ES-I3 (cell line): ENCODE results near the gene NRTN.

ENCODE experiments used
- H3K36me3 ChIP-seq: 2 replicates; pipeline ENCODE4 v1.6.1; 2013; ENCODE audit warnings: mild to moderate bottlenecking, low read length, control low read depth, moderate library complexity; ENCODE audit not compliant: insufficient read depth
- H3K4me1 ChIP-seq: 2 replicates; pipeline ENCODE4 v1.6.1; 2013; ENCODE audit warnings: mild to moderate bottlenecking, control low read depth, low read length; ENCODE audit not compliant: insufficient read depth
- H3K9ac ChIP-seq: 2 replicates; pipeline ENCODE4 v1.6.1; 2013; ENCODE audit warnings: low read depth, mild to moderate bottlenecking, low read length, moderate library complexity
- H3K9me3 ChIP-seq: 2 replicates; pipeline ENCODE4 v1.6.1; 2013; ENCODE audit warnings: mild to moderate bottlenecking, low read length, moderate library complexity; ENCODE audit not compliant: control insufficient read depth, insufficient read depth

NRTN gene

DNA sequence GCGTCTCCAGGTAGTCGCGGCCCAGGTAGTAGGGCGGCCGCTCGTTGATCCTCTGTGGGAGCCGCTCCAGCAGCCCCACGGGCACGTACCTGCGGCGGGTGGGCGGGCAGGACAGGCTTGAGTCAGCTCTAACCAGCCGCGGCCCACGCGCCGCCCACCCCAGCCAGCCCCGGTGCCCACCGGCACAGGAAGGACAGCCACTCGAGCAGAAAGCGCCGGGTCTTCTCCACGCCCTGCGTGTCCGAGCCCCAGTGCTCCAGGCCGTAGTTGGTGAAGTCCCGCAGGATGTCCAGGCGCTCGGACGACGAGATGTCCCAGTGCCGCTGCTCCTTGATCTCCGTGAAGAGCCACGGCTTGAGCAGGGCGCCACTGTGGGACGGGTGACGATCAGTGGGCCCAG lies 19.4 kb upstream of the NRTN start:
- Histone ChIP-seq H3K4me1 (no peaks in the 10 kb centered on the region), H3K9ac (no peak overlapping the region), H3K9me3 (no peaks in the 10 kb centered on the region), H3K36me3 (no peaks in the 10 kb centered on the region; the same call in 1 of the 2 replicates)

DNA sequence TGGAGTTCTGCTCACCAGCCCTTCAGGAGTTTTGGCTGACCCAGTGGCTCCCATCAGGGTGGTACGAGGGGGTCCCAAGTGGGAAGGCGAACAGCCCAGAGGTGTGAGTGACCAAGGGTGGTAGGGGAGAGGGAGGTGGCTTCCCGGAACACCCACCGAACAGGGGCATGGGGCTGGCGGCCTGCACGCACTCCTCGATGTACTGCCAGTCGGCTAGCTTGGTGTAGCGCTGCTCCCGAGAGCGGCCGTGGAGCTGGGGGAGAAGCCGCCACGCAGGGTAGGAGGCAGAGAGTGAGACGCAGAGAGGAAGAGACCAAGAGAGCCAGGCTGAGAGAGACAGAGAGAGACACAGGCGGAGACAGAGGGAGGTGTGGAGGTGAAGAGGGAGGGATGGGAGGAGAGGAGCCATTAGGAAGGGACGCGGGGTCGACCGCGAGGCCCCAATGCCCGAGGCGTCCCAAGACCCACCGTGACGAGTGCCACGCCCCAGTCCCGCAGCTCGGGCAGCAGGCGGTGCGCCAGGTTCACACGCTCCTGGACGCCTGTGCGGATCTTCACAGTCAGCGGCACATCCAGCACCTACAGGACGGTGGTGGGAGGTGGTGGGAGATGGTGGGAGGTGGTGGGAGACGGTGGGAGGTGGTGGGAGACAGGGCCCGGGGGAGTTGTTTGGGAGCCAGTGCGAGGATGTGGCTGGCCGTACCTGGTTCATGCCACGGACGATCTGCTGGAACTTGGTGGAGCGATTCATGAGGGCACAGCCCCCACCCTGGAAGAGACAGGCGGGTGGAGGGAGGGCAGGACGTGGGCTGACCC lies 18.1 kb upstream of the NRTN start:
- H3K9ac ChIP-seq: no peak overlapping the region
- H3K36me3 ChIP-seq: no peaks in the 10 kb centered on the region; the same call in 1 of the 2 replicates
- no peaks in the 10 kb centered on the region for H3K9me3 ChIP-seq
- no peaks in the 10 kb centered on the region; the same call in 1 of the 2 replicates for H3K4me1 ChIP-seq

DNA sequence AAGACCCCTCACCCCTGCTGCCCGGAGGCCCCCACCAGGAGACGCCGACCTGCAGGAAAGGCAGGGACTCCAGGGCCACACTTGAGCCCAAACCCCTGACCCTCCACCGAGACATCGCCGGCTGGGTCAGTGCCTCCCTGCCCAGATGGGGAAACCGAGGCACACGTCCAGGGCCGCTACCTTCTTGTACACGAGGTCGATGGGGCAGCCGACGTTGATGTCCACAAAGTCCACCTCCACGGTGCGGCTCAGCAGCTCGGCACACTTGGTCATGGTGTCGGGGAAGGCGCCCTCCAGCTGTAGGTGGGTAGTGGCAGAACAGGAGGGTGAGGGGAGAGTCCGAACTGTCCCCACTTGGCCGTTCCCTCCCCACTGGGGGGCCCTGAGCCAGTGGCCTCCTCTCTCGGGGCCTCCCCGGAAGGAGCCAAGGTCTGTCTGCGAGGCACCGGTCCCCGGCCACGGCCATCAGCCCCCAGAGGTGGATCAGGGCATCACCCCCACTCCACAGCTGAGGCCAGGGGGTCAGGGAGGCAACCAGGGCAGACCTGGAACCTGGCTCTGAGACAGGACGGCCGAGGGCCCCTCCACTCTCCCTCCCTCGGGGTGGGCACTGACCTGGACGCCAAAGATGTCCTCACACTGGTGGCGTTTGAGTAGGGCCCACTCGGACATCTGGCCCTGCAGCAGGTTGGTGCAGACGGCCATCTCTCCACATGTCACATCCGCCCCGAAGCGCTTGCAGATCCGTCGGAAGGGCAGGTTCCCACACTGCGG lies 17.3 kb upstream of the NRTN start:
- Histone ChIP-seq H3K4me1 (no peaks in the 10 kb centered on the region; the same call in 1 of the 2 replicates), H3K36me3 (no peaks in the 10 kb centered on the region; the same call in 1 of the 2 replicates), H3K9ac (no peak overlapping the region), H3K9me3 (no peaks in the 10 kb centered on the region)

DNA sequence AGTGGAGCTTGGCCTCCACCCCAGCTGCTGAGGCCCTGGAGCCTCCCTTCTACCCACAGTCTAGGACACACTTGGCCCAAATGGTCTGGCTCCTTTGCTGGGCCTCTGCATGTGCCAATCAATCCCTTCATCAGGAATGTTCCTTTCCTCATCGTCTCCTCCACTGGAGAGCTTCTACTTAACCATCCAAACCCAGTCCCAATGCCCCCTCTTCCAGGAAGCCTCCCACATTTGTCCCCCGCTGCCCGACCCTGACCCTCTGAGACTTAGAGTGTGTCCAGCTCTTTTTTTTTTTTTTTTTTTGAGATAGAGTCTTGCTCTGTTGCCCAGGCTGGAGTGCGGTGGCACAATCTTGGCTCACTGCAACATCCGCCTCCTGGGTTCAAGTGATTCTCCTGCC lies 16.4 kb upstream of the NRTN start:
- no peaks in the 10 kb centered on the region; the same call in 1 of the 2 replicates for H3K36me3 ChIP-seq
- no peak overlapping the region for H3K9ac ChIP-seq
- H3K4me1 ChIP-seq: no peaks in the 10 kb centered on the region; the same call in 1 of the 2 replicates
- H3K9me3 ChIP-seq: no peaks in the 10 kb centered on the region

DNA sequence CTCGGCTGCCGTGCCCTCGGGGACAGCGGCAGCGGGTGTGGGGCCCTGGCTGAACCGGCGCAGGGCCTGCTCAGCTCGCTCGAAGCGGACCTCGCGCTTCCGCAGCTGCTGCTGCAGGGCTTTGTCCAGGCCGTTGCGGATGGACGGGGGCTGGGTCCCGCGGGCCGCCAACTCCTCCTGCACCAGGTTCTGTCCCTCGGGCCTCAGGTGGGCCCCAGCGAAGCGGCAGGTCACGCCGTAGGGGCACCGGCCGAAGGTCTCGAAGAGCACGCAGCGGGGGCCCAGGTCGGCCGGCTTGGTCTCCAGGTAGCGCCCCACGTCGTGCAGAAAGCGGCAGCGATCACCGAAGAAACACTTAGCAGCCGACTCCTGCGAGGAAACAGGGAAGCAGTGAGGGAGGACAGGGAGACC lies 15.5 kb upstream of the NRTN start:
- H3K36me3 ChIP-seq: no peaks in the 10 kb centered on the region; the same call in 1 of the 2 replicates
- H3K9me3 ChIP-seq: no peaks in the 10 kb centered on the region
- no peak overlapping the region for H3K9ac ChIP-seq
- H3K4me1 ChIP-seq: no peaks in the 10 kb centered on the region; the same call in 1 of the 2 replicates

DNA sequence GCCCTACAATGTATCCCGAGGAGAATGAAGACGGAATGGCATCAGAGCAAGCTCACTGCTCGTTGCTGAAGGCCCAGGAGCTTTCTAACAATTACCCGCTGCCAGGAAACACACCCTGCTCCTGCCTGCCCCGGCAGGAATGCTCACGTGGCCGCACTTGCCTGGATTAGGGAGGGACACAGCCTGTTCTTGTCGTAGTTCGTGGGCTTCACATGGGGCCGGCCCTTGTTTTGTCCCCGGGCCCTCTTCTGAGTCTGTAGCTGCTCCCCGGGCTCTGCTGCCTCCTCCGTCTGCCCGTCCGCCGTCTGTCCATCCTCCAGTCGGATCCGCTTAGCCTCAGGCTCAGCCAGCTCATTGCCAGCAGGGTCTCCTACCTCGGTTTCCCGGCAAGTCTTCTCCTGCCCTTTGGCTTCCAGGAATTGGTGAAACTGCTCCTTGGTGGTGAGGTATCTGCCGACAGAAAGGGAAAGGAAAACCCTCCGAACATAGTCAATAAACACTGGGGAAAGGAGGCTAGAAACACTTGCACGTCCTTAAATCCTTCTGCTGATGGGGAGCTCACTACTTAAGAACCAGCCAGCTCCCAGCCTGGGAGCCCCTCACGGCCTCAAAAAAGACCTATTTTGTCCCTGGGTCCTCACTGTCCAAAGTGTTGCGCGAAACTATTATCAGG lies 14.8 kb upstream of the NRTN start:
- H3K4me1 ChIP-seq: no peaks in the 10 kb centered on the region; the same call in 1 of the 2 replicates
- H3K9me3 ChIP-seq: no peaks in the 10 kb centered on the region
- H3K36me3 ChIP-seq: no peaks in the 10 kb centered on the region; the same call in 1 of the 2 replicates
- H3K9ac ChIP-seq: peak overlapping the region; percentile 20; the same call in 1 of the 2 replicates

DNA sequence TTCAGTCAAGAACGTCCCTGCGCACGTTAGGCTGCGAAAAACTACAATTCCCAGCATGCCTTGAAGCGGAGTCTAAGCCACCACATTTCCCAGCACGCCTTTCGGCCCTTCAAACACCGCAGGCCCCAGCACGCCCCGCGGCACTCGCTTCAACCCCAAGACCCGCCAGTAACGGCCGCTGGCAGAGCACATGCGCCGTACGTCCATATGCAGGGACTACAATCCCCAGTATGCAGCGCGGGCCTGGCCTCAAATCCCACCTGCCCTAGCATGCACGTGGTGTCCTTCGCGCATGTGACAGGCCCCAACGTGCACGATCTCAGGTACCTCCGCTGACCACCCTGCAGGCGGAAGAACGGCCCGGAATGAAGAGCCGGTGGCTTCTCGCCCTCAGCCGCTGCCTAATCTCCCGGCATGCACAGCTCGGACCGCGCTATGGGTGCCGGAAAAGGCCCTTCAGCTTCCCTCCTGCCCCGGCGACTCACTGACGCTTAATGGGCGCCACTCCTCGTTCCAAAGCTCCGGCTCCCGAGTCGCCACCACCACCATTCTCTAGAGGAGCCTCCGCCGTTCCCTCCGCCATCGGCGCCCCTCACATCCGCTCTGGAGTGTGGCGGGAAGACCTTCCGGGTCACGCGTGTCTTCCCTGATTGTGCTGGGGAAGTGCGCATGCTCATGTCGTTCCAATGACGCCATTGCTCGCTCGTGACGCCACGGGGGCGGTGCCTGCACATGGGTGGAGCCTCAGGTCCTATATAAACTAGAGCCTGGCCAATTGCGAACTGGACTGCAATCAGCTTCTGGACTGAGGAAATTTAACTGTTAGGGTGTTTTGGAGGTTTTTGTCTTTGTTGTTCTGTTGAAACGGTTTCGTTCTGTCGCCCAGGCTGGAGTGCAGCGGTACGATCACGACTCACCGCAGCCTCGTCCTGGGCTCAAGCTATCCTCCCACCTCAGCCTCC lies 14.0 kb upstream of the NRTN start, which contains the start of gene DUS3L:
Gene DUS3L (minus strand): TSS at position 605 of the 962 bp plus-strand sequence. CDS start 22 bp downstream, at position 583.
- H3K9ac ChIP-seq: peak within 1 kb of the TSS; percentile 81
- H3K9me3 ChIP-seq: no peaks in the 10 kb centered on the region
- H3K4me1 ChIP-seq: no peaks in the 10 kb centered on the region; the same call in 1 of the 2 replicates
- H3K36me3 ChIP-seq: no peaks in the 10 kb centered on the region; the same call in 1 of the 2 replicates

DNA sequence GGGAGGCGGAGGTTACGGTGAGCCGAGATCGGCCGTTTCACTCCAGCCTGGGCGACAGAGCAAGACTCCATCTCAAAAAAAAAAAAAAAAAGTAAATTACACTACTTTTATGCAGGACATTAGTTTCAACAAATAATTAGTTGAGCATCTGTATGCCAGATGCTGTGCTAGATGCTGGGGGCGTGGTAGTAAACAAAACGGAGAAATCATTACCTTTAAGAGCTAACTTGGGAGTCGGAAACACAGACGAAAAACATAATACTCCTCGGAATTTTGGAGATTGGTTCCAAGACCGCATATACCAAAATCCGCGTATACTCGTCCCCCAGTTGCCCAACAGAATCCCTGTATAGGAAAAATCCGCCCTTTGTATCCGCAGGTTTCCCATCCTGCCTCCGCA lies 12.6 kb upstream of the NRTN start:
- Histone ChIP-seq H3K36me3 (no peaks in the 10 kb centered on the region; the same call in 1 of the 2 replicates), H3K9me3 (no peaks in the 10 kb centered on the region), H3K4me1 (no peaks in the 10 kb centered on the region; the same call in 1 of the 2 replicates), H3K9ac (no peak overlapping the region)

DNA sequence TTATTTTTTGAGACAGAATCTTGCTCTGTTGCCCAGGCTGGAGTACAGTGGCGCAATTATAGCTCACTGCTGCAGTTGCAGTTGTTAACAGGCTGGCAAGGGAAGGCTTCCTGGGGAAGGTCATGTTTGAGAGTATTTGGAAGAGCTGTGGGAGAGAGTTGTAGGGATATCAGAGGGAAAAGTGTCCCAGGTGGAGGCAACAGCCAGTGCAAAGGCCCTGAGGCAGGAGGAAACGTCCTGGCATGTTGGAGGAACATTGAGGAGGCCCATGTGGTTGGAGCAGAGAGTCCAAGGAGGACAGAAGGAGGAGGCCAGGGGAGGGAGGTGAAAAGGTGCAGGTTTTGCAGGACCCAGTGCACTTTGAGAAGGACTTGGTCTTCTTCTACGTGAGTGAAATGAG lies 11.7 kb upstream of the NRTN start:
- H3K36me3 ChIP-seq: no peaks in the 10 kb centered on the region
- no peaks in the 10 kb centered on the region for H3K9me3 ChIP-seq
- H3K9ac ChIP-seq: no peak overlapping the region
- no peaks in the 10 kb centered on the region; the same call in 1 of the 2 replicates for H3K4me1 ChIP-seq

DNA sequence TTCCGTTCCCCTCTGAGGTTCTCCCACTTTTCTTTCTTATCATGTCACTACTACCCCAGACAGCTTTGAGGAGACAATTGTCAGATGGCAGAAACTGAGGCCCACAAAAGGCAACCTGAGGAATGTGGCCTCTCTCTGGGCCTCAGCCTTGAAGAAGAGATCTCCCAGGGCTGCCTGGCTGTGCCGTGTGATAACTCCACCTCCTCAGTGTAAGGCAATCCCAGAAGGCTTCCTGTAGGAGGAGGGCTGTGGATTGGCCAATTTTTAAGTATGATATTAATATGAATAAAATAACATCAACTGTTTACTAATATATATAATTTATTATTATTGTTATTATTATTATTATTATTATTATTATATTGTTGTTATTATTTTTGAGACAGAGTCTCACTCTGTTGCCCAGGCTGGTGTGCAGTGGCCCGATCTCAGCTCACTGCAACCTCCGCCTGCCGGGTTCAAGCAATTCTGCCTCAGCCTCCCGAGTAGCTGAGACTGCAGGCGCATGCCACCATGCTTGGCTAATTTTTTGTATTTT lies 9.4 kb upstream of the NRTN start:
- no peaks in the 10 kb centered on the region for H3K36me3 ChIP-seq
- H3K4me1 ChIP-seq: no peaks in the 10 kb centered on the region; the same call in 1 of the 2 replicates
- H3K9ac ChIP-seq: no peak overlapping the region
- no peaks in the 10 kb centered on the region for H3K9me3 ChIP-seq

DNA sequence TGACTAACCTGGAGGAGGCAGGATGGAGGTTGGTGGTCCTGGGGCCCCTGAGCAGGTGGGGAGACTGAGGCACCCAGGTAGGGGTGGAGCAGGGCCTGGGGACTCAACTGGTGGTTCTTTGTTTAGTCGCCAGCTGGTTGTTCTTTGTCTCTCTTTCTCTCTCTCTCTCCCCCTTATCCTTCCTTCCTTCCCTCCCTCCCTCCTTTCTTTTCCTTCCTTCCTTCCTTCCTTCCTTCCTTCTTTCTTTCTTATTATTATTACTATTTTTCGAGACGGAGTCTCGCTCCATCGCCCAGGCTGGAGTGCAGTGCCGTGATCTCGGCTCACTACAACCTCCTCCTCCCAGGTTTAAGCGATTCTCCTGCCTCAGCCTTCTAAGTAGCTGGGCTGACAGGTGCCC lies 6.6 kb upstream of the NRTN start:
- Histone ChIP-seq H3K9me3 (0 out of 2 replicates have a peak, but pooled peaks cover 3% of the 10 kb centered on the region), H3K36me3 (no peaks in the 10 kb centered on the region), H3K9ac (no peak overlapping the region), H3K4me1 (no peaks in the 10 kb centered on the region)

DNA sequence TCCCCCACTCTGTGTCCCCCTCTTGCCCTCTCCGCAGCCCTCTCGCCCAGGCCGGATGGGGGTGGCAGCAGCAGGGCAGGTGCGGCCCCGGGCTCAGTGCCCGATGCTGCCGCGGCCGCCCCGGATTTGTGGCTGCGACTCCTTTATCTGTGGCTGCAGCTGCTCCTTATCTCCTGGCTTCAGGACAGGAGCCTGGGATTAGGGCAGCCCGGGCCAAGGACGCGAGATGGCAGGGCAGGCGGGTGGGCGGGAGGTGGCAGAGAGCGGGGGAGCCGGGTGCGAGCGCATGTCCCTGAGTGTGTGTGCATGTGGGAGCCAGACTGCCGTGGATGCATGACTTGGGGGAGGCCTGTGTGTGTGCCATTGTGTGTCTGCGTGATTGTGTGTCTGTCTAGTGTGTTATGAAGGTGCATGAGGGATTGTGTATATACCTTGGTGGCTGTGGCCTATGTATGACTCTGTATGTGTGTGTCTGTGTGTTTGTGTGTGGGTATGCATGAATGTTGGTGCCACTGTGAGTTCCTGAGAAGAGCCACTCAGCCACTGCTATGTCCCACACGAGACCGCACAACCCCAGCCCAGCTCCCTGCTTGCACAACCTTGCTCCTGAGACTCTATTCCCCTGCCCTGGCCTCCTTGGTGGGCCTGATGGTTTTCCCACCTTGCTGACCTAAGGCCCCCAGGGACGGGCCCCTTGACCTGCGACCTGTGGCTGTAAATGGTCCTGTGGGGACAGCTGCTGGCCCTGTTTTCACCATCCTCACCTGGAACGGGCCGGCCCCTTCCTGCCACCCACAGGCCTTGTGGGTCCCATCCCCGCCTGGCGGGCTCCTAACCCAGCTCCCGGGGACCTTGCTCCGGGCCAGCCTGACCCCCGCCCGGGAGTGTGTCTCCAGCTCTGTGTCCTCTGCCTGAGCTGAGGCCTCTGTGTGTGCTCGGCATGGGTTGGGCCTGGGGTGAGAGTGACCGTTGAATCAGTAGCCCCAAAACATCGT lies 5.3 kb upstream of the NRTN start:
- no peak overlapping the region for H3K9ac ChIP-seq
- H3K4me1 ChIP-seq: no peaks in the 10 kb centered on the region
- 0 out of 2 replicates have a peak, but pooled peaks cover 4% of the 10 kb centered on the region for H3K9me3 ChIP-seq
- H3K36me3 ChIP-seq: no peaks in the 10 kb centered on the region
